Lung microvascular endothelial cell (primary cell): ENCODE results near the gene SPACDR. TPM values are rescaled to one million over a fixed set of nuclear protein-coding genes. Genes with fewer than 3 reads are reported as not detected.

ENCODE experiments used
- DNase-seq, 2 donors: peaks; one replicate each; pipeline versions ENCODE4 v3.0.0 to v3.0.0-alpha.2; 2010; ENCODE audit warnings: low read depth in 2 of 2
- total RNA-seq: library from RNA; depleted of rRNA; stranded (reverse); fragments of >200 nt; gene quantifications from 2 replicates; pipeline ENCODE4 v1.2.1, GENCODE V29; 2014

SPACDR gene
- total RNA-seq, 1 donor from 2014 or later: 0.40 TPM

DNA sequence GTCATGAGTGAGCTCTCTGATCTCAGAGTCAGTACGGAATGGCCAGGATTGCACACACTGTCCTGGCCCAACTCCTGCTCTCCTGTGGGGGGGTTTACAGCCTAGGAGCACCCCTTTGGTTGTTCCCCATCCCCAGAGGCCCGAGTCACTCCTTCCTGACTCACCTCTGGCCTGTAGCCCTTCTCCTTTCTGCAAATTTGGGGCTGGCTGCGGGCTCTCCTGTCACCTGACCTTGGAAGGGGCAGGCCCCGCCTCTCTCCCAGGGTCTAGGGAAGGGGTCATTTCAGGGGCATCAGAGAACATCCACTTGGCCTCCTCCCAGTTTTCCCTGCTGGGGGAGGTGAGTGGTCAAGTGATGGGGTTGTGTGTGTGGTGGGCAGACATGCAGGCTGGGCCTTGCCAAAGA, 21.4 kb upstream of the SPACDR start:
- DNase-seq: no peak

GRCh38 chr7:100484673-100485045, 20.6 kb upstream of the SPACDR start:
- no peak for DNase-seq

DNA sequence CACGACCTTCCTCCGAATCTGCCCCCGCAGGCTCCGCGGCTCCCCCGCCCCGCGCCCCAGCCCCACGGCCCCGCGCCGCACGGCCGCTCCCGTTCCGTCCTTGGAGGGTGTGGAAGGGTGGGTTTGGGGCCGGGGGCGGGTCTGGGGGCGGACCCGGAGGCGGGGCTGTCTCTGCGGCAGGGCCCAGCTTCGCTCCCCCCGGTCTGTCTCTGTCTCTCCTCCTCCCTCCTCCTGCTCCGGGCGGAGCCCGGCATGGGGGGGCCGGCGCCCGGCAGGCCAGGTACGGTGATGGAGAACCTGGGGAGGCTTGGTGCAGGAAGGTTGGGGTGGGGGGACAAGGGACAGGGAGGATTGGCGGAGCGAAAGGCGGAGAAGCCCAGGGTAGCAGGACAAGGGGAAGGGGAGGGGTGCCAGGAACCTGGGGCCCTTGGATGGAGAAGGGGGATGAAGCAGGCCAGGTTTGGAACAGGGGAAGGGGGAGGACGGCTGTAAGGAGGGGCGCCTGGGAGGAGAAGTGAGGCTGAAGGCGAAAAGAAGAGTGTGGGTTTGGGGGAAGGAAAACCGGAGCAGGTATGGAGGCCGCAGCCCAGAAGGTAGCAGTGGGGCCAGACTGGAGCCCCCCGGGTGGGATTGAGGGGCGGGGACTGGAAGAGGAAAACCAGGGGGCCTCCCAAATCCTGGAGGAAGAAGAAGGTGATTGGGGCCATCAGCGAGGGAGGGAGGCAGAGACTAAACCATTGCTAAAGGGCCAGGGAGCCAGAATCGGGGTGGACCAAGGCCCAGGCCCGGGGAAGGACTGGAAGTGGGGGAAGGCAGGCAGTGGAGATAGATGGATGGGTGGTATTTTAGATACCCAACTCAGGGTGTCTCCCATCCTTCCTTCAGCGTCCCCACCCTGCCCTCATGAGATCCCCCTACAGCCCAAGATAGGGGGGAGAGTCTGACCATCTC, 19.9 kb upstream of the SPACDR start, which contains the start of gene NYAP1:
NYAP1 (plus strand) TSS at position 206 of the 951 bp plus-strand sequence. CDS start 1,385 bp downstream, outside the sequence.
- peak; percentile 47 to 75 for DNase-seq

- DNase-seq: peak; percentile 50 to 60
Measured at GRCh38 chr7:100483090-100483721, 19.1 kb upstream of the SPACDR start.

DNA sequence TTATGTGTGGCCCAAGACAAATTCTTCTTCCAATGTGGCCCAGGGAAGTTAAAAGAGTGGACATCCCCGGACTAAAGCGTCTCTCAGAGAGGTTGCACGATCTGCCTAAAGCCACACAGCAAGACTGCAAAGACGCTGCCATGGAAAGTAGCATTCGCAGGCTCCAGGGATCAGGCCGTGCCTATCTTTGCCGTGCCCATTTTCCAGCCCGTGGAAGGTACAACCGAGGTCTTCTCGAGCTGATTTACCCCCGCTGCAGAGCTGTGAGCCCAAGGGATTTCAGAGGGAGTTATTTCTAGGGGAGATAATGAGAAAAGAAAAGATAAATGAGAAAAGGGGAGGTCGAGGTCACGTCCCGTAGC, 18.6 kb upstream of the SPACDR start:
- no peak for DNase-seq

GRCh38 chr7:100481466-100481865, 17.4 kb upstream of the SPACDR start:
- no peak for DNase-seq

DNA sequence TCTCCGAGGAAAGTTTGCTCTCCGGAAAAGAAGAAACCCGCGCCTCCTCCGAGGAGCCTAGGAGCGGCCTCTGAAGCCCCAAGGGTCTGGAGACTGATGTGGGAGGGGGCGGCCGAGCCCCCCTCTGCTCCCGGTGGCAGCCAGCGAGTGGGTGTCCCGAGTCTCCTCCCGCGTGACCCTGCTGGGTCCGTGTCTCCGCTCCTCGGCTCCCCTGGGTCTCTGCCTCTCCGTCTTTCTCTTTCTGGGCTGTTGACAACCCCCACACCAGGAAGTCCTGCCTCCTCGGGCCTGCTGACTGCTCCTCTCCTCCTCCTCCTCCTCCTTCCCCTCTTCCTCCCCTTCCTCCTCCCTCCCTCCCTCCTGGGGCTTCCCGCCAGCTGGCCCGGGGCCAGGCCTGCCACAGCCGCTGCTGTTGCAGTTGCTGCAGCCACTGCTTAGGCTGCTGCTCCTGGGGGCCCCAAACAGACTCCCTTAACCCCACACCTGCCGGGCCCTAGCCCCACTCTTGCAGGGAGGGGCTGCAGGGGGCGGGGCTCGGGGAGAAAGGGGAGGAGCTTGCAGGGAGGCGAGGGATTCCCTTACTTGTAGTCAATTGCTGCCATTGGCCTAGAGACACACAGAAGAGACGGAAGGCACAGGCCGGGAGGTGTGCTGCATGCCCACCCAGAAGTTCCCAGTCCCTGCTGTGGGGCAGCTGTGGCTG, 15.0 kb upstream of the SPACDR start, which contains the start of gene TSC22D4:
TSC22D4 (minus strand) TSS at position 257 of the 703 bp plus-strand sequence. CDS start 1,176 bp downstream, outside the sequence.
- peak; percentile 81 to 89 for DNase-seq

- no peak for DNase-seq
Measured at GRCh38 chr7:100477871-100478267, 13.8 kb upstream of the SPACDR start.

DNA sequence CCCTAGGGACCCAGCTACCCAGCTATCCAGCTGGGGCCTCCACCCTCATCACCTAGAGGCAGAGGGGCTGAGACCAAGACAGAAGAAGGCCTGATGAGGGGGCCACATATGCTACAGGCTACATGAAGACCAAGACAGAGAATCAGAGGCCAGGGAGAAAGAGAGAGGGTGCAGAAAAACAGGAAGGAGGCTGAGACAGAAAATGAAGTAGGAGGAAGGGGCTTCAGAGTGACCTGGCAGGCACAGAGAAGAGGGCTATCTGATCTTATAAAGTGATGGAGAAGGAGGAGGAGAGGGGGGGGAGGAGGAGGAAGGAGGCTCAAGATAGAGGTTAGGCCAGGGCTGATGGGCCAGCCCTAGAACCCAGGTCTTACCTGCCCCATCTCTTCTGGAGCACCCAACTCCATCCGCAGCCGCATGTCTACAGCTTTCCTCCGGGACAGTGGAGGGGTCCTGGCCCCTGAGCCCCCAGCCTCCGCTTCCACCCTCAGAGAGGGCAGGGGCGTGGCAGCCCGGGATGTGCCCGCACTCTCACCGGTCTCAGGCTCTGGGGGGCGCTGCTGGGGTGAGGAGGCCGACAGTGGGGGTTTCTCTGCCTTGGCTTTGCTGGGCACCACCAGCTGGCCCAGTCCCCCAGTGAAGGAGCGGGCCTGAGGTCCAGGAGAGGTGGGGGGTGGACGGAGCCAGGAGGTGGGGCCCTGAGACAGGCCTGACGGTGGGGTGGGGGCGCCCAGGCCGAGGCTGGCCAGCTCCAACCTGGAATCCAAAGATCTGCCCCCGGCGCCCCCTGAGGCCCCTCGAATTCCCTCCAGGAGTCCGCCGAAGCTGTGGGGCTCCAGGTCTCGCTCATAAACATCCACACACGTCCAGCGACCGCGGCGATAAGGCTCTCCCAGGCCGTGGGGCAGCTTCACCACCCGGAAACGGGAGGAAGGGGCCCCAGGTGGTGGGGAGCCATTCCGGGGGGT, 13.1 kb upstream of the SPACDR start:
- peak; percentile 42 to 52 for DNase-seq

DNA sequence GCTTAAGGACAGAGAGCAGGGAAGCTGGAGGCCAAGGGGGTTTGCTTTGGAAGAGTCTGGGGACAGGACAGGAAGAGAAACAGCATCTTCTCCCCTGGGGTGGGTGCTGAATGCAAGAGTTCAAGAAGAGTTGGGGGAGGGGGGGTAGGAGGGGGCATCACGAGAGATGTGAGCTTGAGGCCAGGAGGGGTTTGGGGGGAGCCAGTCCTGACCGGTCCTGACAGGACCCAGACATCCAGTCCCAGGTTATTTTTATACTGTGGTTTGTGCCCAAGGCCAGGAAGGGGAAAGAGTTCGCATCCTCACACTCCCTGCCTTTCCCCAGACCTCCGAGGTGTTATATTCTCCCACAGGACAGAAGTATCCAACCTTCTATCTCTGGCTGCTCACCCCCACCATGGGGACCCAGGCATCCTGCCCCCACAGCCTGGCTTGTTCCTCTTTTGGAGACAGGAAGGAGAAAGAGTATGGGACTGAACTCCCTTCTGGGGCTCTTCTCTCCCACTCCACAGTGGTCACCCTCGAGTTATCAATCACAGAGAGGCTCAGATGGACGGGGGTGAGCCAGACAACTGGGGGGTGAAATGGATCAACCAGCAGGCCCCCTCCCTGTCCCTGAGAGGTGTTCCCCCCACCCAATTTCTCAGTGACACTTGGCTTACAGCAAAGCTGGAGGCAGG, 12.2 kb upstream of the SPACDR start:
- no peak for DNase-seq

GRCh38 chr7:100475549-100475948, 11.5 kb upstream of the SPACDR start:
- no peak for DNase-seq

GRCh38 chr7:100472854-100473499, 8.9 kb upstream of the SPACDR start:
- DNase-seq: peak; percentile 26 to 52

DNA sequence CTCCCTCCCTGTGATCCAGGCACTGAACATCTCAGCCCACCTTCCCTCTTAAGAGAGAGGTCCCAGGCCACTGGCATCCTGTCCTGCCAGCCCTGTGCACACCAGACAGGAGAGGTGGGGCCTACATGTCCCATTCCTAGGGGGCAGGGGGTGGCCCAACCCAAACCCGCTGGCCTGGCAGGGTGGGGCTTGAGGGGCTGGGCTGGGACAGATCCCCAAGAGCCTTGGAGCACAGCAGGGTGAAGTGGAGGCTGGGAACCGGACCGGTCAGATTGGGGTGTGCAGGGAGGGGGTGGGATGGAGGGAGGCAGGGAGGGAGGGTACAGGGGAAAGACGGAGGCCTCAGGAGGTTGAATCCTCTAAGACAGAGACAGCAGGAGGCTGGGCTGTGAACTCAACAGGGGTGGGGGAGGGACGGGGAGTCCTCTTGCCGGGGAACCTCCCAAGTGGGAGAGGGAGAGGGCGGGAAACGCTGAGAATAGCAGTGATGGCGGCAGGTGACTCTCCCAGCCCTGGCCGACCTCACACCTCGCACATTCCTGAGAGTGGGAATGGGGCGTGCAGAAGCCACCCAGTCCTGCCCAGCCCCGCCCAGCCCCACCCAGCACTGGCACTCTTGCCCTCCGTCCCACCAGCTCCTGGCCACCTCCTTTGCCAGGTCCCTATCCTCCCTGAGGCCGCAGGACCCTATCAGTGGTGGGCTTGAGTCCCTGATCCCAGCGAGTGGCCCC, 8.2 kb upstream of the SPACDR start:
- DNase-seq: no peak

- DNase-seq: no peak
Measured at GRCh38 chr7:100471021-100471420, 7.0 kb upstream of the SPACDR start.

DNA sequence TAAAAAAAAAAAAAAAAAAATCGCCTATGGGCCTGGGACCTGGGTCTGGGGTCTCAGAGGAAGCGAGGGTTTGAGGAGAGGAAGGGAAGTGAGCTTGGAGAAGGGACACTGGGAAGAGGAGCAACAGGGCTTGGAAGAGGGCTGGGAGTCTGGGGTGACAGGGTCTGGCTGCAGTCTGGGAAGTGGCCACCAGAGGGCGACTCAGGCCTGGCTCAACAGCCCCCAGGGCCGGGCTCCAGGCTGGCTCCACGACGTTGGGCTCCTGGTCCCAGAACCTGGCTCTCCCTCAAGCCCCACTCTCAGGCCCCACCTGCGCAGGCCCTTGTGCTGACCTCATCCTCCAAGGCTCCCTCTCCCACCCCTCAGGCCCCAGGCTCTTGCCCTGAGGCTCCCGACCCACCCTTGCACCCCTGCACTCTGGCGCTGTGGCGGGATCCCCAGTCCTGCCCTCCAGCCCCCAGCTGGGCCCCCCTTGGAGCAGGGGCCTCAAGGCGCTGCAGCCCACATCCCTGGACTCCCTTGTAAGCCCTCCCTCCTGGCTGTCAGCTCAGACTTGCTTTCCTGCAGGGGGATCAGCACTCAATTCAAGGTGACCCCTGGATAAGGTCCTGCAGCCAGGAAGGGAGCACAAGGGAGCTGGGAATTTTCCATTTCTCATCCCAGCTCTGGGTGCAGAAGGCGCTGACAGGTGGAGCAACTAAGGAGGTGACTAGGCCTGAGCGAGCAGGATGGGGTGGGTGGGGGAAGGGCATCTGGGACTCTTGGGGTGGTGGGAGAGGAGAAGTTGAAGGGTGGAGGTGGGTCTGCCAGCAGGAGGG, 5.4 kb upstream of the SPACDR start:
- peak; percentile 74 to 84 for DNase-seq

DNA sequence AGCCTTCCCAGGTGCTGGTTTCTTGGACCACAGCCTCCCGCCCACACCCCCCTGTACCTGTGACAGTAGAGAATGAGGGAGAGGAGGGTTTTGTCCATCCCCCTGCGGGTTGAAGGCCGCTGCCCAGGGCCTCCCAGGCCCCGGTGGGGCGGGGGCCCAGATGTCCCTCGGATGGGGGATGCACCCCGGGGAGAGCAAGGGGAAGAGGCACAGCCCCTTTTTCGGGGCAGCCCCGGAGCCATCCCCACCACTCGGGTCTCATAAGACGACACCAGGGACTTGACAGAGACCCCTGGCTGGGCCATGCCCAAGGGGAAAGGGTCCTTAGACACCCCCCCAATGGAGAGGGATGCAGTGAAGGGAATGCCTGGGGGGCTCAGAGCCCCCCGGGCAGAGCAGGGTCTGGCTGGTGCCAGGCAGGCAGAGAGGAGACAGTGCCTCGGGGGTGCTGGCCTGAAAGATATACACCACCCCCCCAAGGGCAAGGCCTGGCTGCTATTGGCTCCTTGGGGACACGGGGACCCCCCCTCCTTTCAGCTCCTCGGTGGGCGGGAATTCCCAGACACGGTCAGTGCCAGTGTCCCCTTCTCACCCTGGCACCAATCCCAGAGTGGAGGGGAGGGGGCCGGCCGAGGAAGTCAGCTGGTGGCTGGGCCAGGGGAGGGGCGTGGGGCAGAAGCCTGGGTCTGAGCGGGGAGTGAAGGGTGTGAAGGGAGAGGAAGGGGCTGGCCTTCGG, 3.7 kb upstream of the SPACDR start:
- no peak for DNase-seq
